ENCODE measurements around the gene RTP2.

The RTP2 gene

GRCh38 chr3:187734841-187735240 is 32.5 kb upstream of the RTP2 start:
- no peak for TF ChIP-seq RAD21 (IDR thresholded peaks at IDR 0.05; ENCODE audit: low read depth)

- TF ChIP-seq REST (IDR thresholded peaks at IDR 0.05; ENCODE audit: low read depth) = no peak
Measured at GRCh38 chr3:187733371-187733770, 31.0 kb upstream of the RTP2 start.

GRCh38 chr3:187729598-187729997 is 27.2 kb upstream of the RTP2 start:
- no peak for TF ChIP-seq TEAD4 (IDR thresholded peaks at IDR 0.05)
- no peak for TF ChIP-seq RAD21 (IDR thresholded peaks at IDR 0.05; ENCODE audit: low read depth)
- no peak for TF ChIP-seq EP300 (IDR thresholded peaks at IDR 0.05; ENCODE audit: borderline replicate concordance)
- TF ChIP-seq YY1 (IDR thresholded peaks at IDR 0.05; ENCODE audit: low read depth) = no peak
- no peak for TF ChIP-seq CREB1 (IDR thresholded peaks at IDR 0.05; ENCODE audit: low read depth)
- TF ChIP-seq MAX (IDR thresholded peaks at IDR 0.05) = no peak
- TF ChIP-seq EGR1 (IDR thresholded peaks at IDR 0.05) = no peak
- no peak for TF ChIP-seq ZBTB7A (IDR thresholded peaks at IDR 0.05; ENCODE audit: low read depth)
- no peak for TF ChIP-seq CEBPB (IDR thresholded peaks at IDR 0.05)
- no peak for TF ChIP-seq NFIC (IDR thresholded peaks at IDR 0.05)
- no peak for TF ChIP-seq TCF12 (IDR thresholded peaks at IDR 0.05; ENCODE audit: low read depth)
- no peak for TF ChIP-seq FOXM1 (IDR thresholded peaks at IDR 0.05; ENCODE audit: borderline replicate concordance, low read depth)
- TF ChIP-seq REST (IDR thresholded peaks at IDR 0.05; ENCODE audit: low read depth) = no peak
- no peak for TF ChIP-seq USF1 (IDR thresholded peaks at IDR 0.05)
- no peak for TF ChIP-seq TAF1 (IDR thresholded peaks at IDR 0.05; ENCODE audit: low read depth)

GRCh38 chr3:187728940-187729583 is 26.7 kb upstream of the RTP2 start:
- TF ChIP-seq CEBPB (IDR thresholded peaks at IDR 0.05) (no peak), RAD21 (IDR thresholded peaks at IDR 0.05; ENCODE audit: low read depth) (no peak), TAF1 (IDR thresholded peaks at IDR 0.05; ENCODE audit: low read depth) (no peak), EP300 (IDR thresholded peaks at IDR 0.05; ENCODE audit: borderline replicate concordance) (no peak), FOXM1 (IDR thresholded peaks at IDR 0.05; ENCODE audit: borderline replicate concordance, low read depth) (no peak), USF1 (IDR thresholded peaks at IDR 0.05) (no peak), MAX (IDR thresholded peaks at IDR 0.05) (no peak), ZBTB7A (IDR thresholded peaks at IDR 0.05; ENCODE audit: low read depth) (no peak), NFIC (IDR thresholded peaks at IDR 0.05) (no peak), EGR1 (IDR thresholded peaks at IDR 0.05) (no peak)

- no peak for TF ChIP-seq CEBPB (IDR thresholded peaks at IDR 0.05)
- no peak for TF ChIP-seq REST (IDR thresholded peaks at IDR 0.05; ENCODE audit: low read depth)
- no peak for TF ChIP-seq FOXM1 (IDR thresholded peaks at IDR 0.05; ENCODE audit: borderline replicate concordance, low read depth)
- no peak for TF ChIP-seq CREB1 (IDR thresholded peaks at IDR 0.05; ENCODE audit: low read depth)
Measured at GRCh38 chr3:187728248-187728647, 25.9 kb upstream of the RTP2 start.

Data from Ishikawa (cell line).